ENCODE data around the gene DOCK2.

The DOCK2 gene

GRCh38 chr5:169901896-169902295, 264.8 kb downstream of the DOCK2 start:
- no peak overlapping the region for H2BK120ac ChIP-seq (ENCODE audit: low read depth, low read length)
- H2AK5ac ChIP-seq (ENCODE audit: low read depth, low read length) = no peak overlapping the region
- H3K9ac ChIP-seq (ENCODE audit: low read depth, low read length, poor library complexity) = no peak overlapping the region
- no peak overlapping the region for H4K8ac ChIP-seq (ENCODE audit: low read depth, low read length)
- no peaks in the 10 kb centered on the region for H3K27me3 ChIP-seq (ENCODE audit: control insufficient read depth in 3 of 3, insufficient read depth in 3 of 3, low read depth in 1 of 3, low read length in 3 of 3)
- no peak overlapping the region for H4K91ac ChIP-seq (ENCODE audit: low read depth, low read length, poor library complexity)
- H3K4me3 ChIP-seq (ENCODE audit: low read length in 2 of 2) = no peak overlapping the region
- no peaks in the 10 kb centered on the region for H3K36me3 ChIP-seq (replicated peaks in 1 of 2; ENCODE audit: control insufficient read depth in 2 of 2, insufficient read depth in 2 of 2, low read length in 2 of 2)
- no peaks in the 10 kb centered on the region for H3K9me3 ChIP-seq (replicated peaks in 1 of 2; ENCODE audit: control insufficient read depth in 2 of 2, insufficient read depth in 1 of 2, low read depth in 1 of 2, low read length in 2 of 2)
- H2AFZ ChIP-seq (ENCODE audit: low read length) = no peak overlapping the region
- no peak overlapping the region for H3K27ac ChIP-seq (replicated peaks; ENCODE audit: low read length)
- no peak overlapping the region for H3K18ac ChIP-seq (ENCODE audit: low read length)
- H2BK12ac ChIP-seq (ENCODE audit: low read length) = no peak overlapping the region
- H3K14ac ChIP-seq (ENCODE audit: low read length) = no peak overlapping the region
- peaks cover 2% of the 10 kb centered on the region for H3K79me1 ChIP-seq (ENCODE audit: low read depth, low read length)
- H2BK5ac ChIP-seq (ENCODE audit: low read length) = no peak overlapping the region
- no CpG with 5 or more reads among the region's 2 CpGs for WGBS, 2 donors (ENCODE audit: extremely low coverage in 2 of 2, insufficient read length in 2 of 2, insufficient replicate concordance in 1 of 2)
- H3K23ac ChIP-seq (ENCODE audit: low read depth, low read length, poor library complexity) = no peak overlapping the region
- H2BK15ac ChIP-seq (ENCODE audit: low read length) = no peak overlapping the region
- no peak overlapping the region for H3K4ac ChIP-seq (ENCODE audit: low read length)
- no peak overlapping the region for H3K4me2 ChIP-seq (ENCODE audit: insufficient read depth, low read length, poor library complexity, severe bottlenecking)
- no peak for DNase-seq (ENCODE audit: low spot score)
- peaks cover 0 to 4% of the 10 kb centered on the region in 2 donors for H3K4me1 ChIP-seq (ENCODE audit: control insufficient read depth in 2 of 2, insufficient read depth in 1 of 2, low read depth in 1 of 2, low read length in 2 of 2)

DNA sequence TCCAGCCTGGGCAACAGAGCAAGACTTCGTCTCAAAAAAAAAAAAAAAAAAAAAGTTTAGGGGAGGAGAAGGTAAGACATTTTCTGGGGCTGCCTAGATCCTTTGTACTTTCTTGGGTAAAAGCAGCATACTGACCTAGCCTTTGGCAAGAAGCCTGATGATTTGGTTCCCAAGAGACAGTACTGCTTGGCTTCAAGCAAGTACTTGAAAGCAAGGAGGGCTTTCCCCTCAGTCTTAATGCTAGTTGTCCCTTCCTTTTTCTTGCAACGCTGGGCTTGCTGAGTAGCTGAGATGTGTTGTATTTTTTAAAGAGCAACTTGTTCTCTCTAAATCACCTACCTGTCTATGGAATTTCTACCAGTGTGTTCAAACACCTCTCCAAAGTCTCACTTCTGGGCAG, 267.0 kb downstream of the DOCK2 start:
- no peak for DNase-seq (ENCODE audit: low spot score)

DNA sequence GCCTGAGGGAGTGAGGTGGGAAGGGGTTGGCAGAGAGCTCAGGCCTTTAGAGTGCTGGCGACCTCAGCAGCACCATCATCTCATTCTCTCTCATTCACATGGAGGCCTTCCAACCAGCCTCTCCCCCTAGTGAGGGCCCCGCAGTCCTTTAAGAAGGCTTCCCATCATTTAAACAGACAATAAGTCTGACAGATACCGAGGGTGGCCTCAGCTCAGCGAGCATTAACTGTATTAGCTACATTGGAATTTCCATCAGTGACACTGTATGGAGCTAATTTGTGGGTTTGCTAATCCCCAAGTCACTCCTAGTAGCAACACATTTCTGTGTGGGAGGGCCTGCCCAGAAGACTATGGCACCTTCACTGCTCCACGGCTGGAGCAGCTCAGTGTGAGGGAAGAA, 267.4 kb downstream of the DOCK2 start:
- H4K8ac ChIP-seq (ENCODE audit: low read depth, low read length) = no peak overlapping the region
- no peak overlapping the region for H2BK15ac ChIP-seq (ENCODE audit: low read length)
- no peak overlapping the region for H2BK5ac ChIP-seq (ENCODE audit: low read length)
- H2AFZ ChIP-seq (ENCODE audit: low read length) = no peak overlapping the region
- H3K9ac ChIP-seq (ENCODE audit: low read depth, low read length, poor library complexity) = no peak overlapping the region
- no peak overlapping the region for H3K4ac ChIP-seq (ENCODE audit: low read length)
- H2BK120ac ChIP-seq (ENCODE audit: low read depth, low read length) = no peak overlapping the region
- H3K4me2 ChIP-seq (ENCODE audit: insufficient read depth, low read length, poor library complexity, severe bottlenecking) = no peak overlapping the region
- H2AK5ac ChIP-seq (ENCODE audit: low read depth, low read length) = no peak overlapping the region
- H3K4me1 ChIP-seq (ENCODE audit: control insufficient read depth in 2 of 2, insufficient read depth in 1 of 2, low read depth in 1 of 2, low read length in 2 of 2) = peaks cover 0 to 4% of the 10 kb centered on the region in 2 donors
- no peaks in the 10 kb centered on the region for H3K27me3 ChIP-seq (ENCODE audit: control insufficient read depth in 3 of 3, insufficient read depth in 3 of 3, low read depth in 1 of 3, low read length in 3 of 3)
- WGBS, 2 donors (ENCODE audit: extremely low coverage in 2 of 2, insufficient read length in 2 of 2, insufficient replicate concordance in 1 of 2) = no CpG with 5 or more reads among the region's 5 CpGs
- no peak overlapping the region for H4K91ac ChIP-seq (ENCODE audit: low read depth, low read length, poor library complexity)
- no peak overlapping the region for H3K14ac ChIP-seq (ENCODE audit: low read length)
- no peak overlapping the region for H3K4me3 ChIP-seq (ENCODE audit: low read length in 2 of 2)
- no peaks in the 10 kb centered on the region for H3K9me3 ChIP-seq (replicated peaks in 1 of 2; ENCODE audit: control insufficient read depth in 2 of 2, insufficient read depth in 1 of 2, low read depth in 1 of 2, low read length in 2 of 2)
- no peak overlapping the region for H2BK12ac ChIP-seq (ENCODE audit: low read length)
- no peak overlapping the region for H3K18ac ChIP-seq (ENCODE audit: low read length)
- no peak overlapping the region for H3K27ac ChIP-seq (replicated peaks; ENCODE audit: low read length)
- H3K79me1 ChIP-seq (ENCODE audit: low read depth, low read length) = peaks cover 2% of the 10 kb centered on the region
- H3K23ac ChIP-seq (ENCODE audit: low read depth, low read length, poor library complexity) = no peak overlapping the region
- DNase-seq (ENCODE audit: low spot score) = no peak
- no peaks in the 10 kb centered on the region for H3K36me3 ChIP-seq (replicated peaks in 1 of 2; ENCODE audit: control insufficient read depth in 2 of 2, insufficient read depth in 2 of 2, low read length in 2 of 2)

More for the DNA sequence above, 267.0 kb downstream of the DOCK2 start:
- H3K79me1 ChIP-seq (ENCODE audit: low read depth, low read length) = peaks cover 2% of the 10 kb centered on the region
- H3K14ac ChIP-seq (ENCODE audit: low read length) = no peak overlapping the region
- H3K23ac ChIP-seq (ENCODE audit: low read depth, low read length, poor library complexity) = no peak overlapping the region
- H2AK5ac ChIP-seq (ENCODE audit: low read depth, low read length) = no peak overlapping the region
- peaks cover 0 to 4% of the 10 kb centered on the region in 2 donors for H3K4me1 ChIP-seq (ENCODE audit: control insufficient read depth in 2 of 2, insufficient read depth in 1 of 2, low read depth in 1 of 2, low read length in 2 of 2)
- no peak overlapping the region for H3K9ac ChIP-seq (ENCODE audit: low read depth, low read length, poor library complexity)
- no peak overlapping the region for H3K4me2 ChIP-seq (ENCODE audit: insufficient read depth, low read length, poor library complexity, severe bottlenecking)
- H3K4me3 ChIP-seq (ENCODE audit: low read length in 2 of 2) = no peak overlapping the region
- WGBS, 2 donors (ENCODE audit: extremely low coverage in 2 of 2, insufficient read length in 2 of 2, insufficient replicate concordance in 1 of 2) = no CpG with 5 or more reads among the region's 2 CpGs
- H2BK12ac ChIP-seq (ENCODE audit: low read length) = no peak overlapping the region
- no peak overlapping the region for H2AFZ ChIP-seq (ENCODE audit: low read length)
- no peaks in the 10 kb centered on the region for H3K9me3 ChIP-seq (replicated peaks in 1 of 2; ENCODE audit: control insufficient read depth in 2 of 2, insufficient read depth in 1 of 2, low read depth in 1 of 2, low read length in 2 of 2)
- no peak overlapping the region for H3K18ac ChIP-seq (ENCODE audit: low read length)
- no peaks in the 10 kb centered on the region for H3K27me3 ChIP-seq (ENCODE audit: control insufficient read depth in 3 of 3, insufficient read depth in 3 of 3, low read depth in 1 of 3, low read length in 3 of 3)
- H4K91ac ChIP-seq (ENCODE audit: low read depth, low read length, poor library complexity) = no peak overlapping the region
- no peaks in the 10 kb centered on the region for H3K36me3 ChIP-seq (replicated peaks in 1 of 2; ENCODE audit: control insufficient read depth in 2 of 2, insufficient read depth in 2 of 2, low read length in 2 of 2)
- H4K8ac ChIP-seq (ENCODE audit: low read depth, low read length) = no peak overlapping the region
- H3K27ac ChIP-seq (replicated peaks; ENCODE audit: low read length) = no peak overlapping the region
- no peak overlapping the region for H2BK15ac ChIP-seq (ENCODE audit: low read length)
- no peak overlapping the region for H2BK120ac ChIP-seq (ENCODE audit: low read depth, low read length)
- no peak overlapping the region for H2BK5ac ChIP-seq (ENCODE audit: low read length)
- no peak overlapping the region for H3K4ac ChIP-seq (ENCODE audit: low read length)

DNA sequence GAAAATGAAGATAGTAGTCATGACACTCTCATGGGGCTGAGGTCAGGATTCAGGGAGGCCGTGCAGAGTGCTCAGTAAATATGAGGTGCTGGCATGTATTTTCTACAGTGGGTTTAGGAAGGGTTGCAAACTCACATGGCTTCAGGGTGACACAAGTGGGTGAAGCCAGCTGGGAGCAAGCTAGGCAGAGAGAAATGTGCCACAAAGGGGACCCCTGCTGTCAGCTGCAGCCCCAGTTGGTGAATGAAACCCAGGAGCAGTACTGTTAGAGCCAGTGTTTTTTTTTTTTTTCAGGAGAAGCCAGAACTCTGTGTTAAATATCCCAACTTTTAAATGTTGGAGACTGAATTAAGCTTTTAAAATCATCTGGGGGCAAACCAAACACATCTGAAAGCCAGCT, 267.9 kb downstream of the DOCK2 start:
- WGBS, 2 donors (ENCODE audit: extremely low coverage in 2 of 2, insufficient read length in 2 of 2, insufficient replicate concordance in 1 of 2) = no CpG with 5 or more reads among the region's 1 CpG
- Histone ChIP-seq H3K79me1 (ENCODE audit: low read depth, low read length) (peaks cover 2% of the 10 kb centered on the region), H2BK120ac (ENCODE audit: low read depth, low read length) (no peak overlapping the region), H3K4me1 (ENCODE audit: control insufficient read depth in 2 of 2, insufficient read depth in 1 of 2, low read depth in 1 of 2, low read length in 2 of 2) (peaks cover 0 to 6% of the 10 kb centered on the region in 2 donors), H3K27ac (replicated peaks; ENCODE audit: low read length) (no peak overlapping the region), H3K14ac (ENCODE audit: low read length) (no peak overlapping the region), H3K9ac (ENCODE audit: low read depth, low read length, poor library complexity) (no peak overlapping the region), H2BK15ac (ENCODE audit: low read length) (no peak overlapping the region), H2AFZ (ENCODE audit: low read length) (no peak overlapping the region), H3K9me3 (replicated peaks in 1 of 2; ENCODE audit: control insufficient read depth in 2 of 2, insufficient read depth in 1 of 2, low read depth in 1 of 2, low read length in 2 of 2) (no peaks in the 10 kb centered on the region), H3K27me3 (ENCODE audit: control insufficient read depth in 3 of 3, insufficient read depth in 3 of 3, low read depth in 1 of 3, low read length in 3 of 3) (no peaks in the 10 kb centered on the region), H2AK5ac (ENCODE audit: low read depth, low read length) (no peak overlapping the region), H3K4me2 (ENCODE audit: insufficient read depth, low read length, poor library complexity, severe bottlenecking) (no peak overlapping the region), H3K36me3 (replicated peaks in 1 of 2; ENCODE audit: control insufficient read depth in 2 of 2, insufficient read depth in 2 of 2, low read length in 2 of 2) (no peaks in the 10 kb centered on the region), H3K23ac (ENCODE audit: low read depth, low read length, poor library complexity) (no peak overlapping the region), H2BK12ac (ENCODE audit: low read length) (no peak overlapping the region), H4K8ac (ENCODE audit: low read depth, low read length) (no peak overlapping the region), H3K18ac (ENCODE audit: low read length) (no peak overlapping the region), H3K4me3 (ENCODE audit: low read length in 2 of 2) (no peak overlapping the region), H4K91ac (ENCODE audit: low read depth, low read length, poor library complexity) (no peak overlapping the region), H3K4ac (ENCODE audit: low read length) (no peak overlapping the region), H2BK5ac (ENCODE audit: low read length) (no peak overlapping the region)
- no peak for DNase-seq (ENCODE audit: low spot score)

Data from neuronal stem cell (in vitro differentiated cells).